Small intestine (tissue), 7 donors: ENCODE results near the gene ARHGAP22. TPM values are rescaled to one million over a fixed set of nuclear protein-coding genes. Genes with fewer than 3 reads are reported as not detected.
"Not testable (repeated sequence)": the region's sequence is repeated elsewhere in the genome, so short reads cannot be mapped to it uniquely, and the experiment has no call there.

Source experiments
- DNase-seq, 2 donors: peaks; one replicate each; pipeline versions ENCODE4 v3.0.0 to v3.0.0-alpha.2; 2013
- FAIRE-seq: peaks from 2 replicates; lab custom pipeline; 2012; peaks lifted over from hg19 to GRCh38; lab: Jason Lieb, UNC
- H3K27ac ChIP-seq, 3 donors: one replicate each; pipeline ENCODE4 v1.5.1; 2013; ENCODE audit warnings: low read length in 2 of 3, mild to moderate bottlenecking in 2 of 3, control low read depth in 1 of 3, inconsistent platforms in 1 of 3, low read depth in 1 of 3, moderate library complexity in 1 of 3
- H3K27me3 ChIP-seq, 3 donors: one replicate each; pipeline ENCODE4 v1.6.1; 2013; ENCODE audit warnings: low read length in 3 of 3, inconsistent platforms in 1 of 3; ENCODE audit not compliant: control insufficient read depth in 3 of 3, insufficient read depth in 3 of 3
- H3K36me3 ChIP-seq, 3 donors: one replicate each; pipeline ENCODE4 v1.6.1; 2013; ENCODE audit warnings: low read length in 3 of 3, inconsistent platforms in 1 of 3, low read depth in 1 of 3, mild to moderate bottlenecking in 1 of 3, moderate library complexity in 1 of 3; ENCODE audit not compliant: control insufficient read depth in 3 of 3, insufficient read depth in 2 of 3
- H3K4me1 ChIP-seq, 3 donors: one replicate each; pipeline ENCODE4 v1.6.1; 2013; ENCODE audit warnings: low read length in 2 of 3, inconsistent platforms in 1 of 3, low read depth in 1 of 3, mild to moderate bottlenecking in 1 of 3, moderate library complexity in 1 of 3; ENCODE audit not compliant: control insufficient read depth in 3 of 3, insufficient read depth in 2 of 3
- H3K4me3 ChIP-seq, 3 donors: one replicate each; pipeline ENCODE4 v1.5.1; 2013; ENCODE audit warnings: low read length in 3 of 3, control low read depth in 1 of 3, inconsistent platforms in 1 of 3, low read depth in 1 of 3, mild to moderate bottlenecking in 1 of 3, moderate library complexity in 1 of 3
- H3K9me3 ChIP-seq, 2 donors: one replicate each; pipeline ENCODE4 v1.6.1; 2013; ENCODE audit warnings: low read depth in 1 of 2, low read length in 1 of 2; ENCODE audit not compliant: control insufficient read depth in 2 of 2, insufficient read depth in 1 of 2
- WGBS, 3 donors: extraction: QIAGEN DNeasy Blood & Tissue Kit; methylation state at CpG; one replicate each; pipeline ENCODE4 v1.1.7; 2013; 5-methylcytosine and 5-hydroxymethylcytosine counted together
- polyA plus RNA-seq, 4 donors: library from polyadenylated mRNA; stranded (reverse) in 3 of 4; unstranded in 1 of 4; fragments of 200-250 nt in 3 of 4; fragments of 120-200 nt in 1 of 4; gene quantifications; one replicate each; pipeline versions ENCODE4 v1.2.1 to v1.2.3, GENCODE V29; 2013
- donor health status: healthy with polysubstance abuse.
- donor health status: control.
- donor health status: control.
- donor health status: Bipolar disorder and iron deficiency.
- donor health status: healthy.

ARHGAP22 gene
- polyA plus RNA-seq, 4 donors = 0.54 to 1.4 (median 1.3) TPM; not detected in 1

DNA sequence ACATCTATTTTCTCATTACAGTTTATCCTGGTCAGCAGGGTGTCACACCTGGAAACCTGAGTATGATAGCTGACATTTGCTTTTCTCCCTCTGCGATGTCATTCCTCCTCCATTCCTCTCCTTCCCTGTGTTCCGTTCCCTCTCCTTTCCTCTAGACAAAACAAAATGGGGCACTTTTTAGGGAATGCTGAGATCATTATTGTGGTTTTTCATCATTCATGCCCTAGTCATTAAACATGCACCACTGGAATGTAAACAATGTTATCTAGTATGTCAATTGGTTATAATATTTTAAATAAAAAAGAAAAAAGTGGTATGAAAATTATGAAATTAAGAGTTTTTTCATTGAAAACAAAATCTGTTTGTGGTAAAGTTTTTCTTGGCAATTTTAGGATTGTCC, 165.8 kb downstream of the ARHGAP22 start:
- 80 to 95% (median 85%) methylated on average over 2 of the region's 2 CpGs for WGBS, 3 donors
- no peak overlapping the region for H3K27ac ChIP-seq
- H3K9me3 ChIP-seq = no peaks in the 10 kb centered on the region

DNA sequence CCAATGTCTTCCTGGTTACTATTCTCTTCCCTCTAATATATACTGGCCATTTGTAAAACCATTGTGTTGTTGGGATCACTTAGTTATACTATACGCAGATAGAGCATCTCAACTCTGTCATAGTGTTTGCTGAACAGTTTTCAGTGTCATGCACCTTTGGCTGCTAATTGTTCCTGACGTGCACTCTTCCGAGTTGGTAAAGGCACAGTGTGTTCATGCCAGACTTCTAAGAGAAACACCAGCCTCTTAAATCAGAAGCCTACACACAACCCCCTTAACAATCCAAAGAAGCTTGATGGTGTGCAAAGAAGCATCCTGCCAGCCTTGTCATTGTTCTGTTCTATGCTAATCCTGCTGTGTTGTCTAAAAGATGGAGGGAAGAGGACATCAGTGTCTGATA, 167.3 kb downstream of the ARHGAP22 start:
- no peak for FAIRE-seq
- no peaks in the 10 kb centered on the region for H3K27me3 ChIP-seq
- H3K9me3 ChIP-seq = no peaks in the 10 kb centered on the region
- H3K27ac ChIP-seq = no peak overlapping the region
- H3K36me3 ChIP-seq = peaks cover 0 to 6% (median 0%) of the 10 kb centered on the region in 3 donors
- 92 to 96% (median 94%) methylated on average over 3 of the region's 3 CpGs for WGBS, 3 donors
- DNase-seq = no peak
- no peak overlapping the region for H3K4me3 ChIP-seq
- peaks cover 0 to 9% (median 0%) of the 10 kb centered on the region in 3 donors for H3K4me1 ChIP-seq

More for the DNA sequence above, 165.8 kb downstream of the ARHGAP22 start:
- no peak overlapping the region for H3K4me3 ChIP-seq
- FAIRE-seq (no peak), DNase-seq (no peak)
- H3K27me3 ChIP-seq = no peaks in the 10 kb centered on the region
- H3K4me1 ChIP-seq = peaks cover 0 to 9% (median 0%) of the 10 kb centered on the region in 3 donors
- H3K36me3 ChIP-seq = peaks cover 0 to 2% (median 0%) of the 10 kb centered on the region in 3 donors

DNA sequence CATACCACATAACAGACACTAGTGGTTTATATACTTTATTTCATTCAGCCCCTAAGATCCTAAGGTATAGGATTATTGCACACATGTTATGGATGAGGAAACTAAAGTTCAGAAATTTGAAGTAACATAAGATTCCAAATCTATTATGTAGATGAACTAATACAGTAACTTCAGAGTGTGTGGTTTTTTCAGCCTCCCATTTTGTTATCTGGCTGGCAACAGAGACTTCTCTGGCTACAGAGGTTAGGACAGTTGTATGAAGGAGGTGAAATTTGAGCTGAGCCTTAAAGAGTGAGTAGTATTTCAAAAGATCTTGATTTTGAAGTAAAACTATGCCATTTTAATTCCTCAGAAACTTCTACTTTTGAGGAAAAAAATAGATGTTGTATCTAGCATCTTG, 173.0 kb downstream of the ARHGAP22 start:
- H3K9me3 ChIP-seq = no peaks in the 10 kb centered on the region
- no peak overlapping the region for H3K4me3 ChIP-seq
- H3K36me3 ChIP-seq = peaks cover 0 to 9% (median 0%) of the 10 kb centered on the region in 3 donors
- DNase-seq (no peak), FAIRE-seq (no peak)
- H3K27me3 ChIP-seq = no peaks in the 10 kb centered on the region
- no peak overlapping the region for H3K27ac ChIP-seq
- no peaks in the 10 kb centered on the region for H3K4me1 ChIP-seq

- H3K27me3 ChIP-seq = no peaks in the 10 kb centered on the region
- peaks cover 0 to 9% (median 0%) of the 10 kb centered on the region in 3 donors for H3K36me3 ChIP-seq
- H3K27ac ChIP-seq = no peak overlapping the region
- no peaks in the 10 kb centered on the region for H3K9me3 ChIP-seq
- FAIRE-seq = no peak
- 88 to 92% (median 89%) methylated on average over 4 of the region's 4 CpGs for WGBS, 3 donors
- no peak overlapping the region for H3K4me3 ChIP-seq
- no peaks in the 10 kb centered on the region for H3K4me1 ChIP-seq
- DNase-seq = no peak
These were observed 174.4 kb downstream of the ARHGAP22 start for GRCh38 chr10:48430402-48430993.

- Histone ChIP-seq H3K4me1 (no peaks in the 10 kb centered on the region), H3K9me3 (no peaks in the 10 kb centered on the region), H3K36me3 (peaks cover 0 to 7% (median 0%) of the 10 kb centered on the region in 3 donors), H3K27ac (no peak overlapping the region), H3K4me3 (no peak overlapping the region), H3K27me3 (no peaks in the 10 kb centered on the region)
- DNase-seq (no peak), FAIRE-seq (no peak)
- WGBS, 3 donors = 92 to 100% (median 97%) methylated on average over 1 of the region's 1 CpG
These were observed 175.6 kb downstream of the ARHGAP22 start for GRCh38 chr10:48429309-48429708.

DNA sequence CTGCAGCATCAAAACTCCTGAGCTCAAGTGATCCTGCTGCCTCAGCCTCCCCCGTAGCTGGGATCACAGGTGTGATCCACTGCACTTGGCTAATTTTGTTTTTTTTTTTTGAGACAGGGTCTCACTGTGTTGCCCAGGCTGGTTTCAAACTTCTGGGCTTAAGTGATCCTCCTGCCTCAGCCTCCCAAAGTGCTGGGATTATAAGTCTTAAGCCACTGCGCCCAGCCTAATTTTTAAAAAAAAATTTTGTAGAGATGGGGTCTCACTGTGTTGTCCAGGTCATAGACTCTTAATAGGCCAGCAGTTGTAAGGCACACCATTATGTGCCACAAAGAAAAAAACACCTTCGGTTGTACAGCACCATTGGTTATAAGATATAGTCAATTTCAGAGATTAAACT, 176.0 kb downstream of the ARHGAP22 start:
- Histone ChIP-seq H3K36me3 (peaks cover 0 to 7% (median 0%) of the 10 kb centered on the region in 3 donors), H3K4me3 (no peak overlapping the region), H3K27ac (no peak overlapping the region), H3K4me1 (no peaks in the 10 kb centered on the region), H3K27me3 (no peaks in the 10 kb centered on the region), H3K9me3 (no peaks in the 10 kb centered on the region)
- DNase-seq = no peak
- 95 to 98% (median 96%) methylated on average over 3 of the region's 3 CpGs for WGBS, 3 donors
- no peak for FAIRE-seq

GRCh38 chr10:48423884-48424283, 181.0 kb downstream of the ARHGAP22 start:
- Histone ChIP-seq H3K27ac (no peak overlapping the region), H3K27me3 (no peaks in the 10 kb centered on the region), H3K36me3 (peaks cover 0 to 3% (median 0%) of the 10 kb centered on the region in 3 donors), H3K4me3 (no peak overlapping the region), H3K4me1 (no peaks in the 10 kb centered on the region), H3K9me3 (no peaks in the 10 kb centered on the region)
- DNase-seq (no peak), FAIRE-seq (no peak)
- 94 to 97% (median 96%) methylated on average over 4 of the region's 4 CpGs for WGBS, 3 donors

- not testable (repeated sequence) for H3K4me1 ChIP-seq, H3K4me3 ChIP-seq, FAIRE-seq, H3K36me3 ChIP-seq, H3K27ac ChIP-seq, H3K9me3 ChIP-seq, H3K27me3 ChIP-seq, DNase-seq
- WGBS, 3 donors = 82 to 91% (median 88%) methylated on average over 2 of the region's 2 CpGs
These were observed 183.0 kb downstream of the ARHGAP22 start for GRCh38 chr10:48421862-48422261.

- Histone ChIP-seq H3K27ac (no peak overlapping the region), H3K9me3 (no peaks in the 10 kb centered on the region), H3K27me3 (no peaks in the 10 kb centered on the region), H3K36me3 (no peaks in the 10 kb centered on the region), H3K4me3 (no peak overlapping the region), H3K4me1 (no peaks in the 10 kb centered on the region)
- DNase-seq = no peak
- WGBS, 3 donors = 91 to 96% (median 94%) methylated on average over 4 of the region's 4 CpGs
- FAIRE-seq = no peak
These were observed 185.2 kb downstream of the ARHGAP22 start for GRCh38 chr10:48419714-48420113.
